DLD1 (cell line): ENCODE measurements around the gene CAMTA1.

Experiments
- in situ Hi-C: cut with HindIII; loops from 2 replicates; pipeline ENCODE4 v1.10.0; 2017; ENCODE audit warnings: low sequenced_read_pairs

CAMTA1 gene

GRCh38 chr1:7233646-7234470, 448.6 kb downstream of the CAMTA1 start:
- in situ Hi-C loops: loop anchor here (5.0 kb wide), 1 partner anchor 97 kb away; no protein-coding TSS in a partner anchor

DNA sequence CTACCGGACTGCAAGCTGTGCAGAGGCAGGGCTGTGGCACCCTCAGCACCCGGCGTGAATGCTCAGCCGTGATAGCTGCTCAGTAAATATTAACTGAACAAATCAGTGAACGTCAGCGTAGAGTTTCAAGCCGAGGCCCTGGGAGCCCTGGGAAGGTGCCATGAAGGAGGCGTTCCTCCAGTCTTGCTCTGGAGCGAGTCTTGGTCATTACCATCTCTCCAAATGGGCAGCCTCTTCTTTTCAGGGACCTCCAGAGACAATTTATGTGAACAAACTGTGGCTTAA, 449.2 kb downstream of the CAMTA1 start:
- in situ Hi-C loops: loop anchor here (5.0 kb wide), 1 partner anchor 97 kb away; no protein-coding TSS in a partner anchor

- in situ Hi-C loops: no loop called here
Measured at GRCh38 chr1:7235871-7236517, 450.7 kb downstream of the CAMTA1 start.

DNA sequence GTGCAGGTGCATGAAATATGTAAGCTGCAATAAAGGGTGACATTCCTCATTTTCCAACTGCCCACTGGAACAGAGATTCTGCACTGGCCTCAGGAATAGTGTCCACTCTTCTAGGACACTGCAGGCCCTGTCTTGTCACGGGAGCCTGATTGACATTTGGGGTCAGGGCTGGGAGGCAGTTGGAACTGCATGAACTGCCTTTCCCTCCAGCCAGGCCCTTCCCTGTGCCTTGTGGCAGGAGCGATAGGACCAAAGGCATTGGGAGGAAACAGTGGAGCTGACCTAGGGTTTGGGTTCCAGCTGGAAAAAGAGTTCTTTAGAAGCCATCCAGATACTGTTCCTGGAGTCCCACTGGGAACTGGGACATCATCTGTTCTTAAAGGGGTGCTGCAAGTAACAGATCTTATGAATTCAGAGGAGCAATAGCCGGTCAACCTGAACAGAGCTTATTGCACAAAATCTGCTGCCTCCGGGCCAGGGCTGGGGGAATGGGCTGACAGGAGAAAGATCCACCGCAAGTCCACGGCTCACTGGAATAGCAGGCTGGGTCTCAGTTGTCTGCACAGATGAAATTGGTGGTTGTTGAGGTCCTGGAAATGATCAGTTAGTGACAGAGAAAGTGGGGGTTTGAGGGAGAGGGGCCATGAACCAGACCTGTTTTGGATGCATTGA, 451.7 kb downstream of the CAMTA1 start:
- in situ Hi-C loops: no loop called here

DNA sequence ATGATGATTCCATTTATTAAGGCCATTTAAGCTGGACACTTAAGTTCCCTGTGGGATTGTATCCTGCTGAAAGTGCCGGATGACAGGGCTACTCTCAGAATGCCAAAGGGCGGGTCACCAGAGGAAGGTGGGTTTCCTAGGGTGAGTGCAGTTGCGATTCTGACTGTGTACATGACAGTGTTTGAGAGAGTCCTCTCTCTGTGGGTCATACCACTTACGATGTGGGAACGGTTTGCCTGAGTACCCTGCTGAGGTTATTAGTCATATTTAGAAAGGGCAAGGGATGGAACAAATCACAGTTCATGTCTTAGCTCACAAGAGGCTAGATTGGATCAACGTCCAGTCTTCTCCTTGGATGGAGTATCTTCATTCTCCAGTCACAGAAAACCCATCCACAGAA, 461.9 kb downstream of the CAMTA1 start:
- in situ Hi-C loops: no loop called here

GRCh38 chr1:7247791-7248548, 462.7 kb downstream of the CAMTA1 start:
- in situ Hi-C loops: no loop called here

GRCh38 chr1:7248549-7249199, 463.4 kb downstream of the CAMTA1 start:
- in situ Hi-C loops: no loop called here

DNA sequence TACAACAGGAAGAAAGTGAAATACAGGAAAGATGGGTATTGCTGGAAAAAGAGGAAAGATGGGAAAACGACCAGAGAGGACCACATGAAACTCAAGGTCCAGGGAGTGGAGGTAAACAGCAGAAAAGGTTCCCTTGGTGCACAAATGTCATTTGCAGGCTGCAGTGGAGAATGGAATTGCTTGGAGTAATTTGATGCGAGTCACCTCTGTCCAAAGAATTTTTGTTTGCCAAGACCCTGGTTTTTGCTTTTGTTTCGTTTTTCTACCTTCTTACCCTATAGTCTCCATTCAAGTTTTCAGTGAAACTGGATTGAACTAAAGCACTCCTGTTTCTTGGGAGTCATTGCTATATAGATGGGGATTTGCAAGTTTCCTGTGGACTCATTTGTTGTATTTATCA, 464.3 kb downstream of the CAMTA1 start:
- in situ Hi-C loops: no loop called here

- in situ Hi-C loops: no loop called here
Measured at GRCh38 chr1:7250176-7250575, 464.9 kb downstream of the CAMTA1 start.

DNA sequence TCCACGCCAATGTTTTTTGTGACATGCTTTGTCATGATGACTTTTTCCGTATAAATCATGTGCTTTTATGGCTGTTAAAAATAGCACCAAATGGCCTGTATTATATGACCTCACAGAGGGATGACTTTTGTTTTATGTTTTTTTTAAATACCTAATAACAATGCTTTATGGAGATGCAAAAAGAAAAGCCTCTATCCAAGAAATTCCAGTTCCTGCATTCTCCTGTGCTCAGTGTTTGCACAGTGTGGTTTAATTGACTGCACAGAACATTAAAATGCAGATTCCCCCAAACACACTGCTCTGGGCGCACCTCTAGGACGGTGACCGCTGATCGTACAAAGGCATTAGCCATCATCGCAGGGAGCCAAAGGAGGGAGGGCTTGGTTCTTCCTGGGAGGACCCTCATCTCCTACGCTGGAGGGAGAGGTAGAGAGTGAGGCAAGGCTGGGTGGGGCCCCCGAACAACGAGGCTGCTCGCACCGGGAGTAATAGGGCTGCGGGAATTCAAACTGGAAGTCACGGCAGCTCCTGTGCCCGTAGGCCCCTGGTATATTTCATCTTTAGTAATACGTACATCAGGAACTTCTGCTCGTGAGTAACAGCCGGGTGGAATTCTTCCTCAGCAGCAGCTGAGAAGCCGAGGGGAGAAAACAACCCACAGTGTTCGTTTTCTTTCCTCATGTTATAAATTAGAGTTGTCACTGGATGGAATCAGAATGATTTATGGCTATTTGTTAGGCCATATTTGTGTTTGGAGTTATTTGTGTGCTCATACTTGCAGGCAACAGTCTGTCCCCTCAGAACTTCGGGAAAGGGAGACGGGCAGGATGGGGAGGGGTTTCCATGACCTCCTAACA, 465.6 kb downstream of the CAMTA1 start:
- in situ Hi-C loops: no loop called here

- in situ Hi-C loops: no loop called here
Measured at GRCh38 chr1:7251454-7251800, 466.2 kb downstream of the CAMTA1 start.

DNA sequence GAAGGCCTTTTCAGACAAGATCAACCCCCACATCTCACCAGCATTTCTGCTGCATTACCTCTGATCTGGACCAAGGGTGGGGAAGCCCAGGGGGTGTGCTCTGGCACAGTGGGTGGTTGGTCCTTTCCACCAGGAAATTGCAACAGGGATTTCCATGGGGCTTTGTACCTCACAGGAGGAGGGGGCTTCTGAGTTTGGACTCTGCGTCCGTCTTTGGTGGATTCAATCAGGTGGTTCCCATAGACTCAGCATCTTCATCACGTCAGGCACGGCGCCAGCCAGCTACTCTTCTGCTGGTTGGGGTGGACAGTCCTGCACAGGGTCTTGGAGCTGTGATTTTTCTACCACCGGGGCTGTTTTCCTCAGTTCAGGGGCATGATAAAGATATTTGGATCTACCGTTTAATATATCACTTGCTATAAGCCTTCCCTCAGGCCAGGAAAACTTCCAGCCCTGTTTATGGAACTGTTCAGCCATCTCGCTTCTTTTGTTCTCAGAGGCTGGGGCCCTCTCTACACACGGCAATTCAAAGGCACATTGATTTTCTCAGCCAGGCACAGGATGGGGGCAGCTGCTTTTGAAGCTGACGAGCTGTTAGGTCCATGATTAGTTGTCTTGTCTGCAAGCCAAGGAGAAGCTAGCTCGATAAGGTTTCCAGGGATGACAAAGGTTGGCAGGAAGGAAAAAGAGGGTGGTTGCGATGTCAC, 467.3 kb downstream of the CAMTA1 start:
- in situ Hi-C loops: no loop called here

DNA sequence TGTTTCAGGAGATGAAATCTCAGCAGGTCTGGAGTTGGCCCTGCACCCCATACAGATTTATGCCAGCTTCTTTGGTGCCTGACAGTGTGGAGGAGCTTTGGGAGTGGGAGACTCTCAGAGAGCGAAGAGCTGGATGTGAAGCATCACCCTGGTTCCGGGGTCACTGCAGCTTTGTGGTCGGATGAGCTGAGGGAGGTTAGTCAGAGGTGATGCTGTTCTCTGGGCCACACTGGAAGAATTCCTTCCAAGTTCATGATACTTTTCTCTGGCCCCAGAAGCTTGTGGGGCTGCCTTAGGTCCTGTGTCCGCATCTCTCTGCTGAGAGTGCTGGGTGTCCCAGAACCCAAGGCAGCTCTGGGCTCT, 467.8 kb downstream of the CAMTA1 start:
- in situ Hi-C loops: no loop called here

DNA sequence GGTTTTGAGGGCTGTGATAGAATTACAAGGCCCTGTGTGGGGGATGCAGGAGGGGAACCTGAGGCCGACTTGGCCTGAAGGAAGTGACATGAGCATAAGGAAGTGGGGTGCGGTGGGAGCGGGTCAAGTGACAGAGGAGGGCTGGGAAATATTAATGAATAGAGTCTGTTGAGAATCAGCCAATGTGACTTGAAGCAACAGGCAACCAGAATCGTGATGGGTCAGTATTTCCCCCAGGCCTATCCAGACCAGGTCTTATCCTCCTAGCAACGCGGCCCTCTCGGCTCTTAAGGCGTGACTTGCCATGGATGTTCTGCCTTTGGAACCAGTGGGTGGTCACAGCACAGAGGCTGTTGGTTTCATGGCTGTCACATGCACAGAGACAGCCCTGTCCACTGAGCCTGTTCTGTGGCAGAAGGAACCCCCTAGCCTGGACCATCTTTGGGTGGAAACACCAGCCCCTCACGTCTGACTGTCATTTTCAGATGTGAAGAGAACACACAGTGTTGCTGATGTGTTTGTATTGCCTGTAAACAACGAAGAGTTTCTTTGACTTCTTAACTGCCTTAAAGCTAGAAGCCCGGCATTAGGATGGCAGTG, 468.8 kb downstream of the CAMTA1 start:
- in situ Hi-C loops: no loop called here

DNA sequence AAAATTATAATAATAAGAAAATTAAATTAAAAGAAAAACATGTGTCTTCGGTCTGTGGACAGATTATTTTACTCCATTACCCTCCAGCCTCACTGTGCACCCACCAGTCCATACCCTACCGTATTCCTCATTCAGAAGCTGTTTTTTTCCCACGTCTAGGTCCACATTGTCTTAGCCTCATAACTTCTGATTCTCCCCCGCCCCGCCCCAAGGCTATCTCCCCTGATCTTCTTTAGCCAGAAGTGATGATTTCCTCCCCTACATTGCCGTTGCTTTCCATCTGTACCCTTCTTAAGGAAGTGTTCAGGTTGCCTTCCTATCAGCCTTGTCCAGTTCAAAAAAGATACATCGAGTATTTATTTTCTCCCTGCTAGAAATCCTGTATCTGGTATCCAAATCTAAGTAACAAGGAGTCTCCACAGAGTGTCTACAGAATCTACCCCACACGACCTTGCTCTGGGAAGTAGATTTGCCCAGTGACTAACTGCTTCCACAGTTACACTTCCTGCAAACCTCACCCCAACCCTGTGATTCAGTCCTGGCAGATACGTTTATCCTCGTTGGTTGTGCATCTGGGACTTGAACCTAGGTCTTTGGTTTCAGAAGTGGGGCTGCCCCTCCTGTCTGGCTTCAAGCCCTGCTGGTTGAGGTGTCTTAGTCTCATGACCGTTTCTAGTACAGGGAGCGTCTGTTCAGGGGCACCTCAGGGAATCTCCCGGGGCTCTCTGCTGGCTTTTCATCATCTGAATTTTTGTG, 470.2 kb downstream of the CAMTA1 start:
- in situ Hi-C loops: no loop called here

GRCh38 chr1:7256526-7256925, 471.3 kb downstream of the CAMTA1 start:
- in situ Hi-C loops: no loop called here

DNA sequence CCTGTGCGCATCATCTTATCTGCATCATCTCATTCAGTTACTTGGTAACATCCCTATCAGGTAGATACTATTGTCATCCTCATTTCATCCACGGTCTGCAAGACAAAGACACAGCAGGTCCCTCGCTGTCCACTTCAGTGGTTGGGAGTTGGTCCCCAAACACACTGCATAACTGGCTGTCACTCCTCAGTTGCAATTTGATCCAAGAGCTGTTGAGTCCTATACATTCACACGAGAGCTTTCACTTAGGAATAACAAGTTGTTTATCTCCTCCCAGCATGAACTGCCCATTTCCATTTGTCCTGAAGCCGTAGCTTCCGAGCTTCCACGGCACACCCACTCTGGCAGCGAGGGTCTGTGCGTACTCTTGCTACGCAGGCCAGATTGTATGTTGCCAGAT, 472.0 kb downstream of the CAMTA1 start:
- in situ Hi-C loops: no loop called here

DNA sequence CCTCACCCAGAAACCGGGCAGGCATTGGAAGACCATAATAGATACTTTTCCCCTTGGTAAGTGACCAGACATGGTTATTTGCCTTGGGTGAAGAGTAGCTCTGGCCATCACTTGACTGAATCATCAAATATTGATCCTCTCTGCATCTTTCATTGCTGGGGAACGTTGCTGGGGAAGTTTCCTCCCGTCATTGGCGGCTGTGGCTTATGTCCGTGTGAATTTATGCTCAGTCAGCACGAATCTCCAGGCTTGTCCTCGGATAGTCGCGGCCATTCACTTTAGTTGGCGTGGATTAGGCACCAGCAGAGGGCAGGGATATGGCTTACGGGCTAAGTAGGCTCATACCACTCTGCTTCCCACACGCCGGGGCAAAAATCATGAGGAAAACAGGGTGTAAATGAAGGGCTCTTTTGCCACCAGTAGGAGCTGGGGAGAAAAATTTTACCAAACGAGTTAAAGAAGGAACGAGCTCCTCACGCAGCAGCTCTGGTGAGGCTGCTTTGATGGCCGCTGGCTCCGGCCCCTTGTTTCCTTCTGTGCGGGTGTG, 473.4 kb downstream of the CAMTA1 start:
- in situ Hi-C loops: no loop called here
